Right atrium auricular region (tissue), 2 donors: ENCODE data around the gene NAA80. TPM values are rescaled to one million over a fixed set of nuclear protein-coding genes. Genes with fewer than 3 reads are reported as not detected.

Experiments used
- DNase-seq: peaks from one replicate; pipeline ENCODE4 v3.0.0-alpha.2; 2019; ENCODE audit warnings: low spot score
- H3K27ac ChIP-seq, 2 donors: fragments of 200-600 bp; sonication (generic); 1 replicate in 1 of 2; 2 replicates in 1 of 2; pipeline ENCODE4 v1.5.1; 2016 to 2019
- H3K27me3 ChIP-seq, 2 donors: fragments of 200-600 bp; sonication (generic); one replicate each; pipeline versions ENCODE4 v1.5.1 to v1.6.0; 2017 to 2019
- H3K36me3 ChIP-seq: fragments of 200-600 bp; sonication (generic); one replicate; pipeline ENCODE4 v1.5.1; 2016
- H3K4me1 ChIP-seq, 2 donors: fragments of 200-600 bp; sonication (generic); one replicate each; pipeline versions ENCODE4 v1.5.1 to v1.6.0; 2017 to 2019
- H3K4me3 ChIP-seq, 2 donors: fragments of 200-600 bp; sonication (generic); 1 replicate in 1 of 2; 2 replicates in 1 of 2; pipeline ENCODE4 v1.5.1; 2017 to 2019; ENCODE audit warnings: mild to moderate bottlenecking in 1 of 2, moderate library complexity in 1 of 2
- H3K9me3 ChIP-seq, 2 donors: fragments of 200-600 bp; sonication (generic); one replicate each; pipeline ENCODE4 v1.5.1; 2019
- total RNA-seq, 2 donors: library from RNA; depleted of rRNA; stranded (reverse); fragments of >200 nt; gene quantifications; one replicate each; pipeline ENCODE4 v1.1.0, GENCODE V29; 2016
- TF ChIP-seq, protein P1 (sequence below), 2 donors: fragments of 200-600 bp; sonication (generic); IDR thresholded peaks; one replicate each; pipeline ENCODE4 v1.5.1; 2019; ENCODE audit warnings: antibody characterized with exemption in 2 of 2

Gene NAA80
- total RNA-seq, 2 donors from 2014 or later, result 9.0 to 10.7 TPM

DNA sequence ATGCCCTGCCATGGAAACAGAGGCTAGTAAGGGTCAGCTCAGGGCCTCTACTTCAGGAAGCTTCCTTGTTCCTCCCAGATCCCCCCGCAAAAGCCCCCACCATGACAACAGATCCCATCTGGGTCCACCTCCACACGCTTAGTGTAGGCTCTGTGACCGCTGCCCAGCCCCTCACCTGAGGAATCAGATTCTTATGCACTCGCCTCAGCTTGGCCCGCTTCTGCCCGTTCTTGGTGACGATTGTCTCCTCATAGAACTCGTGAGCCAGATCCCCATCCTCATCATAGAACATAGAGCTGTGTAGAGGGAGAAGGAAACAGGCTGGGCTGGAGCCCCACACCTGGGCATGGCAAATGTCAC is 27.0 kb upstream of the NAA80 start:
- H3K27me3 ChIP-seq, result no peaks in the 10 kb centered on the region
- peaks cover 29% of the 10 kb centered on the region for H3K36me3 ChIP-seq
- no peak for DNase-seq
- peaks cover 0 to 66% of the 10 kb centered on the region in 2 donors for H3K4me1 ChIP-seq
- no peak overlapping the region for H3K4me3 ChIP-seq
- H3K9me3 ChIP-seq, result no peaks in the 10 kb centered on the region
- TF ChIP-seq, protein P1, sequence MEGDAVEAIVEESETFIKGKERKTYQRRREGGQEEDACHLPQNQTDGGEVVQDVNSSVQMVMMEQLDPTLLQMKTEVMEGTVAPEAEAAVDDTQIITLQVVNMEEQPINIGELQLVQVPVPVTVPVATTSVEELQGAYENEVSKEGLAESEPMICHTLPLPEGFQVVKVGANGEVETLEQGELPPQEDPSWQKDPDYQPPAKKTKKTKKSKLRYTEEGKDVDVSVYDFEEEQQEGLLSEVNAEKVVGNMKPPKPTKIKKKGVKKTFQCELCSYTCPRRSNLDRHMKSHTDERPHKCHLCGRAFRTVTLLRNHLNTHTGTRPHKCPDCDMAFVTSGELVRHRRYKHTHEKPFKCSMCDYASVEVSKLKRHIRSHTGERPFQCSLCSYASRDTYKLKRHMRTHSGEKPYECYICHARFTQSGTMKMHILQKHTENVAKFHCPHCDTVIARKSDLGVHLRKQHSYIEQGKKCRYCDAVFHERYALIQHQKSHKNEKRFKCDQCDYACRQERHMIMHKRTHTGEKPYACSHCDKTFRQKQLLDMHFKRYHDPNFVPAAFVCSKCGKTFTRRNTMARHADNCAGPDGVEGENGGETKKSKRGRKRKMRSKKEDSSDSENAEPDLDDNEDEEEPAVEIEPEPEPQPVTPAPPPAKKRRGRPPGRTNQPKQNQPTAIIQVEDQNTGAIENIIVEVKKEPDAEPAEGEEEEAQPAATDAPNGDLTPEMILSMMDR (IDR thresholded peaks at IDR 0.05), result no peak
- peak overlapping the region in 1 of 2 donors; percentile 93 for H3K27ac ChIP-seq

DNA sequence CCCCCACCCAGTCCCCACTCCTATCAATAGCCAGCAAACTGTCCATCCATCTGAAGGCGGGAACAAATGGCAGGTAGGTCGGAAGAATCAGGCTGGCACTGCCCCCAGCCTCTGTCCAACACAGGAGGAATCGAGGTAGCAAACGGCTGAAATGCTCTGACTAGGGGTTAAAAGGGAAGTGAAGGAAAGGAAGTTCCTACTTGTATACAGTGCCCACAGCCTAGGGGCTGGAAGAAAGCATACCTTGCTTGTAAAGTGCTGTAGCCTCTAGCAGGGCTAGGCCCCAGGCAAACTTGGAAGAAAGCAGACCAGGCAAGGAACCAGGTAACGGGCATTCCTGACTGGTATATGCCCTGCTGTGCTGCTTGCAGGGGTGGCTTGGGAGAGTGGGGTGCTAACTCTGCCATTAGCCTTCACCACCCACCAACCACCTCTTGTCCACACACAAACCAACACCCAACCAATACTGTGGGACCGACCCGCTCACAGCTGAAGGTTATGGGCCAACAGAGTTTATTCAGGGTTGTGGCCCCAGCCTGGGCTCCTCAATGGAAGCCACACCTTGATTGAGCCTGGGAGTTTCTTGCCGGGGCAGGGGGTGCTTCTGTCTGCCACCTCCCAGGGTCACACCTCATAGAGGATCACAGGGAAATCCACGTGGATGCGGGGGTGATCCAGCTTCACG is 26.4 kb upstream of the NAA80 start:
- DNase-seq, result no peak
- Histone ChIP-seq H3K4me1 (peaks cover 0 to 66% of the 10 kb centered on the region in 2 donors), H3K4me3 (no peak overlapping the region), H3K36me3 (peaks cover 24% of the 10 kb centered on the region), H3K9me3 (no peaks in the 10 kb centered on the region), H3K27ac (peak overlapping the region in 1 of 2 donors; percentile 93), H3K27me3 (no peaks in the 10 kb centered on the region)
- TF ChIP-seq, protein P1 (IDR thresholded peaks at IDR 0.05), result no peak

DNA sequence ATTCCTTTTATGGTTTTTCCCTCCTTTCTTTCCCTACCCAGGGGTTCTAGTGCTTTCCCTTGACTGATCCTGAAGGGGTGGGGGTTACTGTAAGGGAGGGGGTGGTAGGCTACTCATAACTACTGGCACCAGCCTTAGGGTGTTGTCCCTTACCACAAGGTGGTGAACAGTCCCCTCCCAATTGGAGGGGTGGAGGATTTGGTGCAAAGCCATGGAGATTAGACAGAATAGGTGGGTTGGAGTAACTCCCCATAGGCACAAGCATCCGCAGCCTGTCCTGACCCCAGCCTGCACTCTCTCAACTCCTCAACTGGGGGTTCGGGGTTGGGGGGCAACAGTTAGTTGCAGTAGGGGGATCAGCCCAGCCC is 25.9 kb upstream of the NAA80 start:
- Histone ChIP-seq H3K27ac (peak overlapping the region; percentile 93), H3K4me1 (peaks cover 0 to 71% of the 10 kb centered on the region in 2 donors), H3K27me3 (no peaks in the 10 kb centered on the region), H3K36me3 (peaks cover 18% of the 10 kb centered on the region), H3K9me3 (no peaks in the 10 kb centered on the region), H3K4me3 (no peak overlapping the region)
- DNase-seq, result no peak
- TF ChIP-seq, protein P1 (IDR thresholded peaks at IDR 0.05), result no peak

DNA sequence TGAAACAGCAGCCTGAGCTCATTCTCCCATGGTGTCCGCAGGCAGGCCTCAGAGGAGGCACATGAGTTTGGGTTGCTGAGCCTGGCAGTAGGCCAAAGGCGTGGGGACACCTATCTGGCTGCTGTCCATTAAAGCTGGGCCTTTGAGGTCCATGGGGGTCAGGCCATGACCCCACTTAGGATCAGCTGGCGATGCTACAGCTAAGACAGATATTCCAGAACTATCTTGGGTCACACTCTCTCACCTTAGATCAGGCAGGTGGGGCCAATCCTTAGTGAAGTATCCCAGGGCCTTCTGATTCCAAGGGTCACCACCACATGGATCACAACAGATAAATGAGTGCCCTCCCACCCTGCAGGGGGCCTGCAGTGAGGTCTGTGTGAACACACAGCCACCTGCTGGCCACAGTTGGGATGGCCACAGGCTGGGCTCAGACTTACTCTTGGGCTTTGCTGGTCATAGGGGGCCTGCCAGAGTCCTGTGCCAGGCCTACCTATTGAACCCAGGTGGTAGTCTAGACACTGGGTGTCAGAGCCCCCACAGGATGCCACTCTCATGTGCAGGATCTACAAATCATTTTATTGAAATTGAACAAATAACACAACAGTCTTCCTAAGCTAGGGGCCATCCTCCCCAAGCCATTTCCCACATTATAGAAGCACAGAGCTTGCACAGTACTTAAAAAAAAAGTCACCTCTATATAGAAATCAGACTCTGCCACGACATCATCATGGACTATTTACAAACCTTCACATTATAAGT is 25.3 kb upstream of the NAA80 start:
- H3K9me3 ChIP-seq, result no peaks in the 10 kb centered on the region
- TF ChIP-seq, protein P1 (IDR thresholded peaks at IDR 0.05), result peak; percentile 80 to 91
- DNase-seq, result peak; percentile 76
- peaks cover 0 to 77% of the 10 kb centered on the region in 2 donors for H3K4me1 ChIP-seq
- peaks cover 13% of the 10 kb centered on the region for H3K36me3 ChIP-seq
- H3K4me3 ChIP-seq, result no peak overlapping the region
- H3K27me3 ChIP-seq, result no peaks in the 10 kb centered on the region
- H3K27ac ChIP-seq, result peak overlapping the region; percentile 93

DNA sequence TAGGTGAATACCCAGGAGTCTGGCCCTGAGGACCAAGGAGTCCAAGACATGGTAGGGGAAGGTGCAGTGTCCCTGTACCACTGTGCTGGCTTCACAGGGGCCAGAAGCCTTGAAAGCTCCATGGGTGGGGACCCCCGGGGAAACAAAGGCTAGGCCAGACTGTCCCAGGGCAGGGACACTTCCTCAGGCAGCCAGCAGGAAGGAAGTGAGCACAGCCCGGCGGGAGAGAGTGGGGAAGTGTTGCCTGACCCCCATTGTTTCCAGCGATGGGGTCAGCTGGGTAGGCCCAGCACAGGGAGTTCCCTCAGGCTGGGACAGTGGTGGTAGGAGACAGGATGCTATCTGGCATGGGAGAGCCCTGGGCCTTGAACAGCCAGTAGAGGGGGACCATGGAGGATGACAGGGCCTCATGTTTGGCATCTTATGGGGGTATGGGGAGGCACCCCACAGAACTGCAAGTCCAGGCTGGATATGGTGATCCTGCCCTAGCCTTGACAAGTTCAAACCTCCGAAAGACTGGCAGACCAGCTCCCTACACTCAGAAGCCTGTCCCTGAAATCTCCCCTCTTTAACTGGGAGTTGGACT is 24.5 kb upstream of the NAA80 start:
- TF ChIP-seq, protein P1 (IDR thresholded peaks at IDR 0.05), result no peak
- Histone ChIP-seq H3K4me1 (peaks cover 0 to 80% of the 10 kb centered on the region in 2 donors), H3K4me3 (no peak overlapping the region), H3K9me3 (no peaks in the 10 kb centered on the region), H3K27me3 (no peaks in the 10 kb centered on the region), H3K27ac (peak overlapping the region; percentile 93), H3K36me3 (peaks cover 13% of the 10 kb centered on the region)
- peak; percentile 75 for DNase-seq
